Measurements from ENCODE around the gene NOX4. TPM values are rescaled to one million over a fixed set of nuclear protein-coding genes. Genes with fewer than 3 reads are reported as not detected.

The NOX4 gene
- total RNA-seq, 1 donor from 2014 or later, result 3.7 TPM

GRCh38 chr11:89447845-89448244, 43.3 kb downstream of the NOX4 start:
- no peaks in the 10 kb centered on the region for H3K36me3 Mint-ChIP-seq
- no peak for DNase-seq (ENCODE audit: extremely low spot score, unreplicated experiment)

GRCh38 chr11:89443361-89444322, 47.5 kb downstream of the NOX4 start:
- no peaks in the 10 kb centered on the region for H3K36me3 Mint-ChIP-seq
- H3K27me3 Mint-ChIP-seq, result no peaks in the 10 kb centered on the region
- H3K4me3 Mint-ChIP-seq, result no peak overlapping the region
- no peak for TF ChIP-seq CTCF (conservative IDR thresholded peaks at IDR 0.05)
- H3K27ac Mint-ChIP-seq, result no peak overlapping the region
- H3K9me3 Mint-ChIP-seq, result no peaks in the 10 kb centered on the region
- H3K4me1 Mint-ChIP-seq (ENCODE audit: unreplicated experiment), result no peaks in the 10 kb centered on the region
- no peak for DNase-seq (ENCODE audit: extremely low spot score, unreplicated experiment)

More at GRCh38 chr11:89447845-89448244, 43.3 kb downstream of the NOX4 start:
- no peak overlapping the region for H3K4me3 Mint-ChIP-seq
- H3K9me3 Mint-ChIP-seq, result no peaks in the 10 kb centered on the region
- H3K4me1 Mint-ChIP-seq (ENCODE audit: unreplicated experiment), result no peaks in the 10 kb centered on the region
- H3K27ac Mint-ChIP-seq, result no peak overlapping the region
- no peak for TF ChIP-seq CTCF (conservative IDR thresholded peaks at IDR 0.05)
- no peaks in the 10 kb centered on the region for H3K27me3 Mint-ChIP-seq

GRCh38 chr11:89442801-89443200, 48.4 kb downstream of the NOX4 start:
- no peak for DNase-seq (ENCODE audit: extremely low spot score, unreplicated experiment)
- Mint-ChIP-seq H3K9me3 (no peaks in the 10 kb centered on the region), H3K36me3 (no peaks in the 10 kb centered on the region), H3K4me3 (no peak overlapping the region), H3K27me3 (no peaks in the 10 kb centered on the region), H3K4me1 (ENCODE audit: unreplicated experiment) (no peaks in the 10 kb centered on the region), H3K27ac (no peak overlapping the region)
- TF ChIP-seq CTCF (conservative IDR thresholded peaks at IDR 0.05), result no peak

- Mint-ChIP-seq H3K27me3 (no peaks in the 10 kb centered on the region), H3K4me1 (ENCODE audit: unreplicated experiment) (no peaks in the 10 kb centered on the region), H3K4me3 (no peak overlapping the region), H3K27ac (no peak overlapping the region), H3K36me3 (no peaks in the 10 kb centered on the region), H3K9me3 (no peaks in the 10 kb centered on the region)
- no peak for DNase-seq (ENCODE audit: extremely low spot score, unreplicated experiment)
- no peak for TF ChIP-seq CTCF (conservative IDR thresholded peaks at IDR 0.05)
Measured at GRCh38 chr11:89441606-89442005, 49.6 kb downstream of the NOX4 start.

GRCh38 chr11:89437317-89437716, 53.9 kb downstream of the NOX4 start:
- Mint-ChIP-seq H3K4me1 (ENCODE audit: unreplicated experiment) (peaks cover 6% of the 10 kb centered on the region), H3K9me3 (no peaks in the 10 kb centered on the region), H3K4me3 (no peak overlapping the region), H3K27ac (no peak overlapping the region), H3K36me3 (no peaks in the 10 kb centered on the region), H3K27me3 (no peaks in the 10 kb centered on the region)
- no peak for TF ChIP-seq CTCF (conservative IDR thresholded peaks at IDR 0.05)
- DNase-seq (ENCODE audit: extremely low spot score, unreplicated experiment), result no peak
